Peyer's patch (tissue), 4 donors: ENCODE measurements around the gene PLCXD1. TPM values are rescaled to one million over a fixed set of nuclear protein-coding genes. Genes with fewer than 3 reads are reported as not detected.
"Not testable (repeated sequence)": the region's sequence is repeated elsewhere in the genome, so short reads cannot be mapped to it uniquely, and the experiment has no call there.

Source experiments
- DNase-seq, 3 donors: peaks; one replicate each; pipeline ENCODE4 v3.0.0-alpha.2; 2017 to 2019
- H3K27ac ChIP-seq, 4 donors: fragments of 200-600 bp; sonication (generic); one replicate each; pipeline ENCODE4 v1.5.1; 2016 to 2019
- H3K27me3 ChIP-seq, 2 donors: fragments of 200-600 bp; sonication (generic); one replicate each; pipeline ENCODE4 v1.5.1; 2019
- H3K36me3 ChIP-seq, 3 donors: fragments of 200-600 bp; sonication (generic); one replicate each; pipeline ENCODE4 v1.5.1; 2016 to 2019
- H3K4me1 ChIP-seq, 4 donors: fragments of 200-600 bp; sonication (generic); one replicate each; pipeline ENCODE4 v1.5.1; 2016 to 2019
- H3K4me3 ChIP-seq, 4 donors: fragments of 200-600 bp; sonication (generic); 1 replicate in 3 of 4; 2 replicates in 1 of 4; pipeline ENCODE4 v1.5.1; 2016 to 2019; ENCODE audit warnings: mild to moderate bottlenecking in 1 of 4
- H3K9me3 ChIP-seq, 4 donors: fragments of 200-600 bp; sonication (generic); one replicate each; pipeline ENCODE4 v1.5.1; 2016 to 2019; ENCODE audit warnings: mild to moderate bottlenecking in 1 of 4
- POLR2A ChIP-seq, 2 donors: fragments of 450-650 bp; IDR thresholded peaks; one replicate each; pipeline ENCODE4 v1.5.1; 2017; ENCODE audit warnings: antibody characterized with exemption in 2 of 2, mild to moderate bottlenecking in 2 of 2, moderate library complexity in 2 of 2
- total RNA-seq, 4 donors: library from RNA; depleted of rRNA; stranded (reverse); fragments of >200 nt; gene quantifications; one replicate each; pipeline ENCODE4 v1.1.0, GENCODE V29; 2016
- TF ChIP-seq, protein P1 (sequence below), 6 experiments: fragments of 450-650 bp in 4 of 6; fragments of 200-600 bp in 2 of 6; sonication (generic) in 1 of 6; IDR thresholded peaks; one replicate each; pipeline ENCODE4 v1.5.1; 2017 to 2019; ENCODE audit warnings: antibody characterized with exemption in 6 of 6, mild to moderate bottlenecking in 3 of 6, moderate library complexity in 1 of 6

The PLCXD1 gene
- total RNA-seq, 4 donors from 2014 or later, result 12.7 to 73.4 (median 18.9) TPM

DNA sequence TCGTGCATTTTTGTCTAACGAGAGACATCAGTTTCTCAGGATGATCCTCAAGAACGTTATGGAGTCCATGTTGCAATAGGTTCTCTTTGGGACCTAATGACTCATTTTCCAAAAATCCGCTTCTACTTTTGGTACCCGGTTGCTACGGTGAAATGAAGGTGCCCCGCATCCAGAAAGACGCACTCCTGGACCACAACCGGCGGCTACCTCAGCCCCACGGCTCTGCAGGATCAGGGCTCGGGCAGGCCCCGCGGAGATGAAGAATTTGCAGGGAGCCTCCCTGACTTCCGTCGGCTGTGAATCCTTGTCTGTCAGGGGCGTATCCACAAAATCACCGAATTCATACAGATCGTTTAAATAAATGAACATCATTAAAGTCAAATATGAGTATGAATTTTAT lies 21.8 kb downstream of the PLCXD1 start:
- DNase-seq, result no peak
- no peaks in the 10 kb centered on the region for H3K9me3 ChIP-seq
- H3K36me3 ChIP-seq, result peaks cover 0 to 69% (median 0%) of the 10 kb centered on the region in 3 donors
- TF ChIP-seq POLR2A (IDR thresholded peaks at IDR 0.05), result no peak
- H3K4me3 ChIP-seq, result no peak overlapping the region
- H3K27ac ChIP-seq, result no peak overlapping the region
- no peaks in the 10 kb centered on the region for H3K27me3 ChIP-seq
- no peaks in the 10 kb centered on the region for H3K4me1 ChIP-seq

DNA sequence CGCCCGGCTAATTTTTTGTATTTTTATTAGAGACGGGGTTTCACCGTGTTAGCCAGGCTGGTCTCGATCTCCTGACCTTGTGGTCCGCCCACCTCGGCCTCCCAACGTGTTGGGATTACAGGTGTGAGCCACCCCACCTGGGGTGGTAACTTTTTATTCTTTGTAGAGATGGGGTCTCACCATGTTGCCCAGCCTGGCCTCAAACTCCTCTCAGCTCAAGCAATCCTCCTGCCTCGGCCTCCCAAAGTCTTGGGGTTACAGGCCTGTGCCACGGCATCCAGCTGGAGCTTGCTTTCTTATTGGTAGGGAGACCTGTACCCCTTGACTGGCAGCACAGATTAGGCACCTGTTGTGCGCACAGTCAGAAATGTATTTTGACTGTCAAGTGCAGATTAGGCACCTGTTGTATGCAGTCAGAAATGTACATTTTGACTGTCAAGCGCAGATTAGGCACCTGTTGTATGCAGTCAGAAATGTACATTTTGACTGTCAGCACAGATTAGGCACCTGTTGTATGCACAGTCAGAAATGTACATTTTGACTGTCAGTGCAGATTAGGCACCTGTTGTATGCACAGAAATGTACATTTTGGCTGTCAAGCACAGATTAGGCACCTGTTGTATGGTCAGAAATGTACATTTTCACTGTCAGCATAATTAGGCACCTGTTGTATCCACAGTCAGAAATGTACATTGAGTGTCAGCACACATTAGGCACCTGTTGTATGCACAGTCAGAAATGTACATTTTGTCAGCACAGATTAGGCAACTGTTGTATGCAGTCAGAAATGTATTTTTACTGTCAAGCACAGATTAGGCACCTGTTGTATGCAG lies 24.8 kb downstream of the PLCXD1 start:
- DNase-seq, result peak in 1 of 3 donors; percentile 26
- not testable (repeated sequence) for H3K4me3 ChIP-seq, H3K4me1 ChIP-seq, H3K27me3 ChIP-seq, H3K9me3 ChIP-seq, H3K27ac ChIP-seq
- peaks cover 0 to 77% (median 0%) of the 10 kb centered on the region in 3 donors for H3K36me3 ChIP-seq

DNA sequence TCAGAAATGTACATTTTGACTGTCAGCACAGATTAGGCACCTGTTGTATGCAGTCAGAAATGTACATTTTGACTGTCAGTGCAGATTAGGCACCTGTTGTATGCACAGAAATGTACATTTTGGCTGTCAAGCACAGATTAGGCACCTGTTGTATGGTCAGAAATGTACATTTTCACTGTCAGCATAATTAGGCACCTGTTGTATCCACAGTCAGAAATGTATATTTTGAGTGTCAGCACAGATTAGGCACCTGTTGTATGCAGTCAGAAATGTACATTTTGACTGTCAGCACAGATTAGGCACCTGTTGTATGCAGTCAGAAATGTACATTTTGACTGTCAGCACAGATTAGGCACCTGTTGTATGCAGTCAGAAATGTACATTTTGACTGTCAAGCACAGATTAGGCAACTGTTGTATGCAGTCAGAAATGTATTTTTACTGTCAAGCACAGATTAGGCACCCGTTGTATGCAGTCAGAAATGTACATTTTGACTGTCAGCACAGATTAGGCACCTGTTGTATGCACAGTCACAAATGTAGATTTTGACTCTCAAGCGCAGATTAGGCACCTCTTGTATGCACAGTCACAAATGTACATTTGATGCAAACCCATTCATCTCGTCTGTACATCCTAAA lies 25.6 kb downstream of the PLCXD1 start:
- not testable (repeated sequence) for H3K9me3 ChIP-seq, H3K4me3 ChIP-seq, DNase-seq, H3K4me1 ChIP-seq, H3K27me3 ChIP-seq, H3K27ac ChIP-seq
- H3K36me3 ChIP-seq, result peaks cover 0 to 77% (median 0%) of the 10 kb centered on the region in 3 donors

DNA sequence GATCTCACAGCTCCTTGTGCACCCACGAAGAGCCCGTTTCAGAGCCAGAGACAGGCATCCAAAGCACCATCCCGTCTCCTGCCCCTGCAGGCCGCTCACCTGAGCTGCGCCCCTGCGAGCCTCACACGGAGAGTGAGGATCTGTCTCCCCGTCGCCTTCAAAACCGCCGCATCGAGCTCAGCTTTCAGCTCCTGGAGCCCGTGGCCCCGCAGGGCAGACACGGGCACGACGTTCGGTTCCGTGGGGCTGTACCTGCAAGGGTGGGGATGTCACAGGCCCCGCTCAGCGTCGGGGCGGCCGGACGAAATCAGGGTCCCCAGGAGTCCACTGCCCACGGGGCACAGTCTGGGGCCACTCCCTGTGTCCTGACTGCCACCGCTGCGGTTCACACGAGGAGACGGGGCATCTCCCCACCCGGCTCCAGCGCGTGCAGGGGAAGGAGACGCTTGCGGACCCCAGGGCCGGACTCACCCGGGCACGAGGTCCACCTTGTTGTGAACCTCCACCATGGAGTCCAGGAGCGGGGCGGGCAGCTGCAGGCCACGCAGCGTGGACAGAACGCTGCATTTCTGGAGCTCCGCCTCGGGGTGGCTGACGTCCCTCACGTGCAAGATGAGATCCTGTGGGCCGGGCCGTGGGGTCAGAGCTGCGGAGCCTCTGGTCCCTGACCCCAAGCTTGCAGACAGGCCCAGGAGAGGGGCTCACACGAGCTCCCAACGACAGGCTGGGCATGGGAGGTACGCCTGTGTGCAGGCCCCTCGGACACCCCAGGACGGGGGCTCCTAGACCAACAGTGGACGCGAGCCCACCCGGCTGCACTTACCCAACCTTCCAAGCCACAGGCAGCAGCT lies 26.3 kb downstream of the PLCXD1 start:
- Histone ChIP-seq H3K36me3 (peaks cover 0 to 79% (median 0%) of the 10 kb centered on the region in 3 donors), H3K9me3 (no peaks in the 10 kb centered on the region), H3K4me3 (no peak overlapping the region), H3K27ac (no peak overlapping the region), H3K27me3 (no peaks in the 10 kb centered on the region), H3K4me1 (no peaks in the 10 kb centered on the region)
- no peak for TF ChIP-seq POLR2A (IDR thresholded peaks at IDR 0.05)
- TF ChIP-seq, protein P1, sequence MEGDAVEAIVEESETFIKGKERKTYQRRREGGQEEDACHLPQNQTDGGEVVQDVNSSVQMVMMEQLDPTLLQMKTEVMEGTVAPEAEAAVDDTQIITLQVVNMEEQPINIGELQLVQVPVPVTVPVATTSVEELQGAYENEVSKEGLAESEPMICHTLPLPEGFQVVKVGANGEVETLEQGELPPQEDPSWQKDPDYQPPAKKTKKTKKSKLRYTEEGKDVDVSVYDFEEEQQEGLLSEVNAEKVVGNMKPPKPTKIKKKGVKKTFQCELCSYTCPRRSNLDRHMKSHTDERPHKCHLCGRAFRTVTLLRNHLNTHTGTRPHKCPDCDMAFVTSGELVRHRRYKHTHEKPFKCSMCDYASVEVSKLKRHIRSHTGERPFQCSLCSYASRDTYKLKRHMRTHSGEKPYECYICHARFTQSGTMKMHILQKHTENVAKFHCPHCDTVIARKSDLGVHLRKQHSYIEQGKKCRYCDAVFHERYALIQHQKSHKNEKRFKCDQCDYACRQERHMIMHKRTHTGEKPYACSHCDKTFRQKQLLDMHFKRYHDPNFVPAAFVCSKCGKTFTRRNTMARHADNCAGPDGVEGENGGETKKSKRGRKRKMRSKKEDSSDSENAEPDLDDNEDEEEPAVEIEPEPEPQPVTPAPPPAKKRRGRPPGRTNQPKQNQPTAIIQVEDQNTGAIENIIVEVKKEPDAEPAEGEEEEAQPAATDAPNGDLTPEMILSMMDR (IDR thresholded peaks at IDR 0.05), result no peak
- DNase-seq, result peak in 1 of 3 donors; percentile 40

DNA sequence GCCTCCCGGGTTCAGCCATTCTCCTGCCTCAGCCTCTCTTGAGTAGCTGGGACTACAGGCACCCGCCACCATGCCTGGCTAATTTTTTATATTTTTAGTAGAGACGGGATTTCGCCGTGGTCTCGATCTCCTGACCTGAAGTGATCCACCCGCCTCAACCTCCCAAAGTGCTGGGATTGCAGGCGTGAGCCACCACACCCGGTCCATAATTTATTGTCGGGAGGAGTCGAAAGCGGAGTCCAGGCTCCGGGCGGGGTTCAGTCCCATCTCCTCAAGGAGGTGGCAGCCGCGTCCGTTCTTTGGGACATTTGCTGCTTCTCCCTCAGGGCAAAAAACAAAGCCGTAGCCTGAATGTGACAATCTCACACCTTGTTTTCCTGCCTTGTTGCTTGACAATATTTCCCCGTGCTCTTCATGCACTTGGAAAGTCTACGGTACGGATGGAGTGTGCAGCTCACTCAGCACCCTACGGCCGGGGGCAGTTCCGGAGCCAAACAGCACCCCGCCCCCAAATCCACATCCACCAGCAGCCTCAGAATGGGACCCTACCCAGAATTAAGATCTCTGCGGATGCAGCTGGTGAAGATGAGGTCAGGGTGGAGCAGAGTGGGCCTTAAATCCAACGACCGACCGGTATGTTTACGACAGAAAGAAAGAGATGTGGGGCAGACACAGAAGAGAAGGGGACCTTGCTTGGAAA lies 27.8 kb downstream of the PLCXD1 start:
- H3K4me1 ChIP-seq, result no peaks in the 10 kb centered on the region
- H3K4me3 ChIP-seq, result no peak overlapping the region
- H3K27me3 ChIP-seq, result no peaks in the 10 kb centered on the region
- DNase-seq, result no peak
- TF ChIP-seq, protein P1 (IDR thresholded peaks at IDR 0.05), result no peak
- TF ChIP-seq POLR2A (IDR thresholded peaks at IDR 0.05), result no peak
- H3K27ac ChIP-seq, result no peak overlapping the region
- H3K36me3 ChIP-seq, result peaks cover 0 to 94% (median 0%) of the 10 kb centered on the region in 3 donors
- H3K9me3 ChIP-seq, result no peaks in the 10 kb centered on the region

DNA sequence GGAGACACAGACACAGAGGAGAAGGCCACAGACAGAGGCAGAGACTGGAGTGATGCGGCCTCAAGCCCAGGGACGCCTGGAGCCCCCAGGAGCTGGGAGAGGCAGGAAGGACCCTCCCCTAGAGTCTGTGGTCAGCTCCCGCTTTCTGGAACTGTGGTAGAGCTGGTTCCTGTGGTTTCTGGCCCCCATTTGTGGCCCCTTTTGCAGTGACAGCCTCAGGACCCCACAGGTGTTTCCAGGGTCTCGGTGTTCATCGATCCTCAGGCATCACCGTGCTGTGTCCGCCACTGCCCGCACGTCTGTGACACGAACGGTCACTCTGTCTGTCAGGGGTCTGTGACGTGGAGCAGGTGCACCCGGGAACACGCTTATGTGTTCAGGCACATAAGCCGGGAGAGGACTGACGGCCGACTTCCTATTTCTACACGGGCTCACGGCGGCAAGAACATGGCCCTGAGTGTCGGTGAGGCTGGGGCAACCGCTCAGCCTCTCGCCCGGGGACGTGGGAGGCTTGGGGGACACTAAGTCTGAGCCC lies 29.5 kb downstream of the PLCXD1 start:
- DNase-seq, result no peak
- H3K36me3 ChIP-seq, result peaks cover 0 to 89% (median 0%) of the 10 kb centered on the region in 3 donors

More for the DNA sequence above, 29.5 kb downstream of the PLCXD1 start:
- no peak overlapping the region for H3K27ac ChIP-seq
- TF ChIP-seq, protein P1 (IDR thresholded peaks at IDR 0.05), result no peak
- TF ChIP-seq POLR2A (IDR thresholded peaks at IDR 0.05), result no peak
- no peak overlapping the region for H3K4me3 ChIP-seq
- H3K4me1 ChIP-seq, result no peaks in the 10 kb centered on the region
- no peaks in the 10 kb centered on the region for H3K9me3 ChIP-seq
- no peaks in the 10 kb centered on the region for H3K27me3 ChIP-seq
